HG03571 (cell line): ENCODE measurements around the gene ASTN2.
"Not testable (repeated sequence)": the region's sequence is repeated elsewhere in the genome, so short reads cannot be mapped to it uniquely, and the experiment has no call there.

ENCODE experiments used
- ATAC-seq: cut with Tn5 transposase; IDR thresholded peaks from one replicate; pipeline ENCODE4 v1.9.1; 2021; ENCODE audit not compliant: unreplicated experiment

ASTN2 gene

GRCh38 chr9:116476935-116477381 lies 937.9 kb downstream of the ASTN2 start:
- ATAC-seq = no peak

DNA sequence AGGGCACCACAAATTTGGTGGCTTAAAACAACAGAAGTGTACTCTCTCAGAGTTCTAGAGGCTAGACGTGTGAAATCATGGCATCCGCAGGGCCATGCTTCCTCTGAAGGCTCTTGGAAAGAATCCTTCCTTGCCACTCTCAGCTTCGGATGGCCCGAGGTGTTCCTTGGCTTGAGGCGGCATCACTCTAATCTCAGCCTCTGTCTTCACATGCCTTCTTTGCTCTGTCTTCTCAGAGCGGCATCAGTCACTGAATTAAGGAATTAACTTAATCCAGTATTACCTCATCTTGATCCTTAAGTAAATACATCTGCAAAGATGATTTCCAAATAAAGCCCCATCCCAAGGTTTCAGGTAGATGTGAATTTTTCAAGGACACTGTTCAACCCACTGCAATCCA lies 938.9 kb downstream of the ASTN2 start:
- ATAC-seq = no peak

- no peak for ATAC-seq
Measured at GRCh38 chr9:116475201-116475600, 939.7 kb downstream of the ASTN2 start.

DNA sequence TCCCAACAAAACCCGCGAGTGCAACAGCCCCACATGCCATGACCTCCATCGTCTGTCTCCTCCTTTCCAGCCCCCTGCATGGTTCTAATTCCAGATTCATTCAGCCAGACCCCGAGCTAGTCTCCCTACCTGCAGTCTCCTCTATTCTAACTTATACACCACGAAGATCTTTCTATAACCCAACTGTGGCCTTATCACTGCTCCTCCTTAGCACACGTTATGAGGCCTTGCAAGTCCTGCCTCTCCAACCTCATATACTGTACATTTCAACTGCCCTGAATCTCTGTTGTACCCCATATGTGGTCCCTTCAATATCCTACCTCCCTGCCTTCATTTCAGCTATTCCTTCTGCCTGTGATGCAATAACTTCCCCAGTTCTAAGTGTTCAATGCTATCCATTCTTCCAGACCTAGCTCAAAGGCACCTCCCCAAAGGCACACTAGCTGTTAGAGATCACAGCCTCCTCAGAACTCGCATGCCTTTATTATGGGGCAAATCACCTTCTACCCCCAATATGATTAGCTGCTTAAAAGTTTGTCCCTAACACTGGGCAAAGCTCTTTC lies 942.8 kb downstream of the ASTN2 start:
- ATAC-seq = no peak

GRCh38 chr9:116471093-116471906 lies 943.6 kb downstream of the ASTN2 start:
- no peak for ATAC-seq

DNA sequence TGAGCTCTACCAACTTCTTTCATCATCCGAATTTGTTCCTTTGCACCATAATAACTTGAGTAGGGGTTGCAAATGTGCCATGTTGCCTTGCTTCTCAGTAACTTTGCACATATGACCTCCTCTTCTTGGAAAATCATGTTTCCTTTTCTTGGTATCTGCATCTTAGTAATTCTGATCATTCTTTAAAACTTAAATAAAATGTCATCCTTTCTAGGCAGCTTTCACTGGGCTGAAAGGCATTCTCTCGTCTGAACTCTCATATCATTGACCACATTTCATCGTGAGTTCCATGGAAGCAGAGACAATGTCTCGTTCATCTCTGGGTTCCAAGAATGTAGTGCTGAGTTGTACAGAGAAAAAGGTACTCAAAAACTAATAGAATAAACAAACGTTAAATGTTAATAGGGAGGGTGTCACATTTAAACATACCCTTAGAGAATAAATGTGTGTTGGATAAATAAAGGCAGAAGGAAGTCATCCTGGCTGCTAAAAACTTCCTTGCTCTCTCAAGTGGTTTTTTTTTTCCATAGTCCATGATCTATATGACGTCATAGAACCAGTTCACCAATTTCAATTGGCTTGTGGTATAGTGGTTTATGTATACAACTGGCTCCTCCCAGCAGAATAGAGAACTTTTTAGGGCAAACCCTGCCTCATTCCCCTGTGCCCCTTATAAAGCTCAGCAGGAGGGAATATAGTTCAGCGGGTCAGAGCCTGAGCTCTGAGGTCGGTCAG lies 945.9 kb downstream of the ASTN2 start:
- ATAC-seq = no peak

DNA sequence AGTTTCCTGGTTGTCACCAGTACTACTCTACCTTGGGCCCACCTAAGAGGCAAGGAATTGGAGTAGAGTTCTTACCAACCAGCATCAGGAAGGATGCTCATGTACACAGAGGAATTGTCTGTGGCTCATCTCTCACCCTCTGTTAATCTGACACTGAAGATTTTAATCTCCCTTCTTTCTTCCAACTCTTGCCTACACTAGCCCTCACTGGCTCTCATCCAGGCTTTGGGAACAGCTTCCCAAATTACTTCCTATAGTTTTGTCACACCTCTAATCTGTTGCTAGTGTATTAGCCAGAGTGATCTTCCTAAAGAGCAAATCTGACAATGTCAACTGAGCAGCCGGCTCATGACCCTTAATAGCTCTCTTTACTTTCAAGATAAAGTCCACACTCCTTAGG lies 946.5 kb downstream of the ASTN2 start:
- ATAC-seq = no peak

DNA sequence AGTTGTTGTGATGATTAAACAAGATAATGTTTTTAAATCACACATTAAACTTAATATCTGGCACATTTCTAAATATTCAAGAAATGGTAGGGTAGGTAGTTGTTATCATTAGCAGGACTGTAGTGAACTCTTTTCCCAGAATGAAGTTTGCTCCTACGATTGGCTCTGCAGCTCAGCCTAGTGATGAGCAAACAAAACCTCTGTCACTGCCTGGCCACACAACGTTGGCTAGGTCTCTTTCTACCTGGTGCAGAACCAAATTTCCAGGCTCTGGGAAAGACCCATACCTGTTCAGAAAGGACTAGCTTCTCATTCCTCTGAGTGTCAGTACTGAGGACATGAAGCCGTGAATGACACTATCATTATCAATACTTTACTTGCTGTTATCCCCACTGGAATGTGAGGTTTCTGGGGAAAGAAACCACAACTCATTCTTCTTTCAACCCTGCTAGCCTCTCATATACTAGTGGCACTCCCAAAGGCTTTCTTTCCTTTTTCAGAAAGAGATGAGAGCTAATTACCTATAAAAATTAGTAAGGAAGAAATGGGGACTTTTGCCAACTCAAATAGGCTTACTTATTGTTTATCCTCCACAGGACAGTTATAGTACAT lies 947.0 kb downstream of the ASTN2 start:
- no peak for ATAC-seq

DNA sequence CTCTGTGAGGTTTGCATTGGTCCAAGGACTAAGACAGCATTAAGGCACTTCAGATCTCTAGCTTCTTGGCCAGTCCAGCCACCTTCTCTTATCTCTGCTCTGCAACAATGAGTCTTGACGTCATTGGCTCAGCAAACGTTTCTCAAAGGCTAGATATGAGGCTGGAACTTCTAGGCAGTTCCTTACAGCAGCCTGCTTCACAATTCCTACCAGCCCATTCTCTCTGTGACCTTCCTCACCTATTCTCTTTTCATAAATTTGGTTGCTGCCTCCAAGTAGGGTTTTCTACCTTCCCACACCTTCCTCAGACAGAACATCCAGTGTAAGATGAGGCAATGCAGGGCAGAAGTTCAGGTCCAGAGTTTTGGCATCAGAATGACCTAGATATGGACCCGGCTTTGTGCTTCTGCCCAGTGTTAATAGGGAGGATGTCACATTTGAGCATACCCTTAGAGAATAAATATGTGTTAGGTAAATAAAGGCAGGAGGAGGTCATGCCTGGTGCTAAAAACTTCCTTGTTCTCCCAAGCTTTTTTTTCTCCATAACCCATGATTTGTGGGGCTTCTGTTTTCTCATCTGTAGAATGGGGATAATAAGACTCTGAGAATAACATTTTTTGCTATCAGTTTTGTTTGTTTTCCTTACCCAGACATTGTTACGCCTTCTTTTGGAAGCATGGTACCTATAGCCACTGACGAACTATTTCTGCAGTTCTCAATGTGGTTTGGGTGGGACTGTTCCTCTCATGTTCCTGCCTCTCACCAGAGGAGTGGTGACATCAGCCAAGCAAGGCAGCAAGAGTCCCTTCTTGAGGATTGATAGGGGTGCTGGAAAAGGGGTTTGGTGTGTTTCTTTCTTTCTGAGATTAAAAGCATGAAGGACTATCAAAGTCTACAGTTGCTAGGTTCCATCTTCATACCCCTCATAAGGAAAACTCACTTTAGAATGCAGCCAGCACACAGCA lies 948.3 kb downstream of the ASTN2 start:
- ATAC-seq = no peak

- ATAC-seq = no peak
Measured at GRCh38 chr9:116465576-116466270, 949.1 kb downstream of the ASTN2 start.

DNA sequence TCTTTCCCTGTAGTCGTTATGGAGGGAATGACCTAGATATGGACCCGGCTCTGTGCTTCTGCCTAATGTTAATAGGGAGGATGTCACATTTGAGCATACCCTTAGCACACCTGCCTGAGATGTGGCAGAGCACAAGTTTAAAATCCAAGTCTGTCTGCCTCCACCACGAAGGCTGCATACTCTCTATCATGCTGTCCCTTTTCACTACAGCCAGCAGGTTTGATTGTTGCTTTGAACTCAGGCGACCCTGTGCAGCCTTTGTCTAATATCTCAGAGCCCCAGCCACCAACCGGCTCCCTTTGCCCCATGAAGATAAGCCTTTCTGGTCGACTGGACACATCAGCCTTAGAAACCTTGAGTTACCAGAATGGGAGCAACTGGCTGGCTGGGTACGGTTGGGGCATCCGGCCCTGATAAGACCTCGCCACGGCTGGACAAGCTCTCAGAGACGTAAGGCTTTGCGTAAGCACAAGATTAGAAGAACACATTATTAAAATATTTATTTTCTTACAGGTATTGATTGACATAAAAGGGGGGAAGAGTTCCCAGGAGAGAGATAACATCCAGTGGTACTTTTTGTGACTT lies 949.8 kb downstream of the ASTN2 start:
- ATAC-seq = no peak

- ATAC-seq = no peak
Measured at GRCh38 chr9:116464423-116464822, 950.4 kb downstream of the ASTN2 start.

DNA sequence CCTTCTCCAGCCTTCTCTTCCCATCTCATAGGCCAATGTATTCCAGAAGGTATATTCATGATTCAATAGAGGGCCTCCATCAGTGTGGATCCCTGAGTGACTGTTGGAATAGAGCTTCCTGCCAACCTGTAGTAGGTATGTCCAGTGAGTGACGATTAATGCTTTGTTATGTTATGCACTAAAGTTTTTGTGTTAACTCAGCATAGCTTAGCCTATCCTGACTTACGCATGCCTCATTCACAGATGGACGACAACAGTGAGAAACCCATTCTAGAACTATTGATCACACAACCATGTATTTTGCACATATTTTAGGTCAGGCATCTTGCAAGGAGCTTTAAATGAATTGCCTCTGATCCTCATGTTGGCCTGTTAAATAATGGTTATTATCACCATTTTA lies 953.2 kb downstream of the ASTN2 start:
- no peak for ATAC-seq

DNA sequence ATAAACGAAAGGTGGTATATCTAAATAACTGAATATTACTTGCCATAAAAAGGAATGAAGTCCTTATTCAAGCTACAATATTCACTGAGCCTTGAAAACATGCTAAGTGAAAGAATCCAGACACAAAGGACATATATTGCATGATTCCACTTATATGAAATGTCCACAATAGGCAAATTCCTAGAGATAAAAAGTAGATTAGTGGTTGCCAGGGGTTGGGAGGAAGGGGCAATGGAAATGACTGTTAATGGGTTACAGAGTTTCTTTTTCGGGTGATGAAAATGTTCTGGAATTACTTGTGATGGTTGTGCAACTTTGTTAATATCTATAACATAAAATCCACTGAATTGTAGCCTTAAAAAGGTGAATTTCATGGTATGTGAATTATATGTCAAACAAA lies 954.8 kb downstream of the ASTN2 start:
- no peak for ATAC-seq

GRCh38 chr9:116459576-116459975 lies 955.3 kb downstream of the ASTN2 start:
- ATAC-seq = no peak

DNA sequence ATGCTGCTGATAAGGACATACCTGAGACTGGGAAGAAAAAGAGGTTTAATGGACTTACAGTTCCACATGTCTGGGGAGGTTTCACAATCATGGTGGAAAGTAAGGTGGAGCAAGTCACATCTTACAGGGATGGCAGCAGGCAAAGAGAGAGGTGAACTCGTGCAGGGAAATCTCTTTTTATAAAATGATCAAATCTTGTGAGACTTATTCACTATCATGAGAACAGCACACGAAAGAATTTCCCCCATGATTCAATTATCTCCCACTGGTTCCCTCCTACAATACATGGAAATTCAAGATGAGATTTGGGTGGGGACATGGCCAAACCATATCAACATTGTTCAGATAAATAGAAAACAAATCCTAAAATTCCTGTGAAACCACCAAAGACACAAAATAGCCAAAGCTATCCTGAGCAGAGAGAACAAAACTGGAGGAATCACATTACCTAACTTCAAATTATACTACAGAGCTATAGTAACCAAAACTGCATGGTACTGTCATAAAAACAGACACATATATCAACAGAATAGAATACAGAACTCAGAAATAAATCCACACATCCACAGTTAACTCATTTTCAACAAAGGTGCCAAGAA lies 958.3 kb downstream of the ASTN2 start:
- no peak for ATAC-seq

DNA sequence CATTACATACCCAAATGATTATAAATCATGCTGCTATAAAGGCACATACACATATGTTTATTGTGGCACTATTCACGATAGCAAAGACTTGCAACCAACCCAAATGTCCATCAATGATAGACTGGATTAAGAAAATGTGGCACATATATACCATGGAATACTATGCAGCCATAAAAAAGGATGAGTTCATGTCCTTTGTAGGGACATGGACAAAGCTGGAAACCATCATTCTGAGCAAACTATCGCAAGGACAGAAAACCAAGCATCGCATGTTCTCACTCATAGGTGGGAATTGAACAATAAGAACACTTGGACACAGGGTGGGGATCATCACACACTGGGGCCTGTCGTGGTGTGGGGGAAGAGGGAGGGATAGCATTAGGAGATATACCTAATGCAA lies 960.3 kb downstream of the ASTN2 start:
- ATAC-seq = not testable (repeated sequence)

DNA sequence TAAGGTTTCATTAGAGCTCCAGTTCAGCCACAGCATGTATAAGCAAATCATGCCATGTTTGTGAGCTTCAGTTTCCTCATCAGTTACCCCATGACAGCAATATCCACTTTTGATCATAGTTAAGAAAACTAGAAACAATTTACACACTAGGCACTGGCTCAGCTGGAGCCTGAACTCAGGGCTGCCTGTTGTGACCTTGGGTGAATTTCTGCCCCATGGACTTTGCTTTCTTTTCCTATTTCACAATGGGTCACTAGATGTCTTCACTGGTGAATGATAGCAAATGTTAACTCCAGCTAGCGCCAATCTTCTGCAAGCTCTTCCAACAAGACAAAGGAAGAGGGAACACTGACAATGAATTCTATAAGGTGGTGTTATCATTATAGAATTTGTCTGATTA lies 961.1 kb downstream of the ASTN2 start:
- ATAC-seq = no peak

GRCh38 chr9:116452634-116453033 lies 962.2 kb downstream of the ASTN2 start:
- no peak for ATAC-seq
